Stimulated activated CD4-positive, alpha-beta T cell treated with anti-CD3 and anti-CD28 coated beads, Interleukin-4, amount 100 ng/mL, for 4 hours (primary cell): ENCODE data around the gene RORB.

ENCODE experiments used
- DNase-seq, 2 experiments: peaks; one replicate each; pipeline ENCODE4 v3.0.0-alpha.2; 2020

Gene RORB

GRCh38 chr9:74496819-74497747 is at the start of gene RORB:
TSS of gene RORB (plus strand) at chr9:74497335. CDS start at chr9:74497977, 642 bp downstream.
- peak; percentile 27 to 33 for DNase-seq

GRCh38 chr9:74447451-74448193 is 49.5 kb upstream of the RORB start:
- DNase-seq: no peak

GRCh38 chr9:74449060-74449459 is 48.1 kb upstream of the RORB start:
- no peak for DNase-seq

GRCh38 chr9:74458832-74459231 is 38.3 kb upstream of the RORB start:
- no peak for DNase-seq

GRCh38 chr9:74463825-74464224 is 33.3 kb upstream of the RORB start:
- DNase-seq: no peak

GRCh38 chr9:74478606-74479005 is 18.5 kb upstream of the RORB start:
- no peak for DNase-seq

- no peak for DNase-seq
Observed at GRCh38 chr9:74479711-74480110, 17.4 kb upstream of the RORB start.

- no peak for DNase-seq
Observed at GRCh38 chr9:74487395-74487794, 9.7 kb upstream of the RORB start.

GRCh38 chr9:74493512-74493911 is 3.6 kb upstream of the RORB start:
- DNase-seq: no peak

GRCh38 chr9:74494490-74494889 is 2.6 kb upstream of the RORB start:
- DNase-seq: no peak

- no peak for DNase-seq
Observed at GRCh38 chr9:74496406-74496805, 729 bp upstream of the RORB start.

- DNase-seq: peak in 1 of 2 experiments; percentile 2
Observed at GRCh38 chr9:74497748-74498620, 849 bp downstream of the RORB start.

GRCh38 chr9:74498621-74499095 is 1.5 kb downstream of the RORB start:
- DNase-seq: no peak

GRCh38 chr9:74499111-74499601 is 2.0 kb downstream of the RORB start:
- DNase-seq: no peak

- DNase-seq: no peak
Observed at GRCh38 chr9:74499770-74500583, 2.8 kb downstream of the RORB start.

- DNase-seq: no peak
Observed at GRCh38 chr9:74500584-74500924, 3.4 kb downstream of the RORB start.

GRCh38 chr9:74501570-74501969 is 4.4 kb downstream of the RORB start:
- no peak for DNase-seq

GRCh38 chr9:74503219-74503618 is 6.1 kb downstream of the RORB start:
- DNase-seq: no peak

- no peak for DNase-seq
Observed at GRCh38 chr9:74503666-74504065, 6.5 kb downstream of the RORB start.

GRCh38 chr9:74511333-74511732 is 14.2 kb downstream of the RORB start:
- DNase-seq: no peak

- no peak for DNase-seq
Observed at GRCh38 chr9:74512416-74512815, 15.3 kb downstream of the RORB start.

- DNase-seq: no peak
Observed at GRCh38 chr9:74513221-74513620, 16.1 kb downstream of the RORB start.
